ENCODE results near the gene LRIF1. TPM values are rescaled to one million over a fixed set of nuclear protein-coding genes. Genes with fewer than 3 reads are reported as not detected.

The LRIF1 gene
- total RNA-seq, 1 donor from 2014 or later = 9.5 TPM

DNA sequence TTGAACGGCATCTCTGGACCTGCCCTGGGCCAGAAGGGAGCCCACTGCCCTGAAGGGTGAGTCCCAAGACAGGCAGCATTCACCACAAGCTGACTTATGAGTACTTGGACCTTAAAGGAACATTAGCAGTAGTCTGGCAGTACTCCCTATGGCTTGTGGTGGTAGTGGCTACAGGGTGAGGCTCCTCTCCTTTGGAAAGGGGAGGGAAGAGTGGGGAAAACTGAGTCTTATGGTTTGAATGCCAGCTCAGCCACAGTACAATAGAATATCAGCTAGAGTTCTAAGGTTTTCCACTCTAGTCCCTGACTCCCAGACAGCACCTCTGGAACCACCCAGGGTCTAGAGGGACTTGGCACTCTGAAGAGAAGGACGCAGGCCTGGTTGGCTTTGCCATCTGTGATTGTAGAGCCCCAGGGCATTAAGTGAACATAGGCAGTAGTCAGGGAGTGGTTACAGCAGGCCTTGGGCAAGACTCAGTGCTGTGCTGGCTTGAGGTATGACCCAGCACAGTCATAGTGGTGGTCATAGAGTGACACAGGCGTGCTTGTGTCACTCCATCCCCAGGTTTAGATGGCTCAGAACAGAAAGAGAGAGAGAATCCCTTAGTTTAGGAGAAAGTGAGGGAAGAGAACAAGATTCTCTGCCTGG, 59.7 kb downstream of the LRIF1 start:
- TF ChIP-seq, protein P1, sequence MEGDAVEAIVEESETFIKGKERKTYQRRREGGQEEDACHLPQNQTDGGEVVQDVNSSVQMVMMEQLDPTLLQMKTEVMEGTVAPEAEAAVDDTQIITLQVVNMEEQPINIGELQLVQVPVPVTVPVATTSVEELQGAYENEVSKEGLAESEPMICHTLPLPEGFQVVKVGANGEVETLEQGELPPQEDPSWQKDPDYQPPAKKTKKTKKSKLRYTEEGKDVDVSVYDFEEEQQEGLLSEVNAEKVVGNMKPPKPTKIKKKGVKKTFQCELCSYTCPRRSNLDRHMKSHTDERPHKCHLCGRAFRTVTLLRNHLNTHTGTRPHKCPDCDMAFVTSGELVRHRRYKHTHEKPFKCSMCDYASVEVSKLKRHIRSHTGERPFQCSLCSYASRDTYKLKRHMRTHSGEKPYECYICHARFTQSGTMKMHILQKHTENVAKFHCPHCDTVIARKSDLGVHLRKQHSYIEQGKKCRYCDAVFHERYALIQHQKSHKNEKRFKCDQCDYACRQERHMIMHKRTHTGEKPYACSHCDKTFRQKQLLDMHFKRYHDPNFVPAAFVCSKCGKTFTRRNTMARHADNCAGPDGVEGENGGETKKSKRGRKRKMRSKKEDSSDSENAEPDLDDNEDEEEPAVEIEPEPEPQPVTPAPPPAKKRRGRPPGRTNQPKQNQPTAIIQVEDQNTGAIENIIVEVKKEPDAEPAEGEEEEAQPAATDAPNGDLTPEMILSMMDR (IDR thresholded peaks at IDR 0.05) = no peak
- DNase-seq (ENCODE audit: low spot score) = no peak

DNA sequence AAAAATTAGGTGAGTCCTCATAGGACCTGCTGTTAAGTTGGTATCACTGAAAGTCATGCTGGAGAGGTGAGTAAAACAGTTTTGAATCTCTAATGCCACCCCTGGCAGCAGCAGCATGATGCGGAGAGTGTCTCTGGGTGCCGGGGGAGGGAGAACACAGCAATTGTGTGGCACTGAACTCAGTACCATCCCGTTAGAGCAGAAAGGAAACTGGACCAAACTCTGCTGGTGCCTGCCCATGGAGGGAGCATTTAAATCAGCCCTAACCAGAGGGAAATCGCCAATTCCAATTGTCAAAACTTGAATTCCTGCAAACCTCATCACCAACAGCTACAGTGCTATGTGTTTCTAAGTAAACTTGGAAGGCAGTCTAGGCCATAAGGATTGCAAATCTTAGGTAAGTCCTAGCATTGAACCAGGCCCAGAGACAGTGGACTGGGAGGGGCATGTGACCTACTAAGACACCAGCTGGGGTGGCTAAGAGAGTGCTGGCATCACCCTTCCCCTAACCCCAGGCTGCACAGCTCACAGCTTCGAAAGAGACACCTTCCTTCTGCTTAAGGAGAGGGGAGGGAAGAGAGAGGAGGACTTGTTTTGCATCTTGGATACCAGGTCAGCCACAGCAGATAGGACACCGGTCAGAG, 60.8 kb downstream of the LRIF1 start:
- Mint-ChIP-seq H3K4me1 (ENCODE audit: low read depth) (no peaks in the 10 kb centered on the region), H3K4me3 (ENCODE audit: unreplicated experiment) (no peak overlapping the region), H3K27me3 (ENCODE audit: low read depth) (peaks cover 3% of the 10 kb centered on the region), H3K9me3 (ENCODE audit: low read depth) (no peaks in the 10 kb centered on the region), H3K36me3 (ENCODE audit: low read depth) (no peaks in the 10 kb centered on the region), H3K27ac (ENCODE audit: unreplicated experiment) (no peak overlapping the region)
- TF ChIP-seq, protein P1 (IDR thresholded peaks at IDR 0.05) = no peak
- no peak for DNase-seq (ENCODE audit: low spot score)

More for the DNA sequence above, 59.7 kb downstream of the LRIF1 start:
- Mint-ChIP-seq H3K4me3 (ENCODE audit: unreplicated experiment) (no peak overlapping the region), H3K36me3 (ENCODE audit: low read depth) (no peaks in the 10 kb centered on the region), H3K27ac (ENCODE audit: unreplicated experiment) (no peak overlapping the region), H3K27me3 (ENCODE audit: low read depth) (peaks cover 3% of the 10 kb centered on the region), H3K9me3 (ENCODE audit: low read depth) (peaks cover under 1% of the 10 kb centered on the region), H3K4me1 (ENCODE audit: low read depth) (no peaks in the 10 kb centered on the region)

DNA sequence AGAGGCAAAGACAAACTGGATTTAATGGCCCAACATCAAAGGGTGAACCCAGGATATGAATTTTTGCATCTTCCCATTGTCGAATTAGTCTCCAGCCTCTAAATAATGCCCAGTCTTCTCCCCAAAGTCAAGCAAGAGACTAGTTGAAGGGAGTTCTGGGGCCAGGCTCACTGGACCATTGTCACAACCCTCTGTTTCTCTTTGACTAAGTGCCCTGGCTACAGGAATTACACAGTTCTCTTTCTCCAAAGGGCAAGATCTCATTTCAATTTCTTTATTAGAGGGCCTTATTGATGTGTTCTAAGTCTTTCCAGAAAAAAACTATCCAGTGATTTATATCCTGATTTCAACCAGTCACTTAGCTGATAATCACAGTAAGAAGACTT, 64.3 kb downstream of the LRIF1 start:
- no peaks in the 10 kb centered on the region for H3K9me3 Mint-ChIP-seq (ENCODE audit: low read depth)
- H3K36me3 Mint-ChIP-seq (ENCODE audit: low read depth) = no peaks in the 10 kb centered on the region
- peaks cover 1% of the 10 kb centered on the region for H3K27me3 Mint-ChIP-seq (ENCODE audit: low read depth)
- H3K4me1 Mint-ChIP-seq (ENCODE audit: low read depth) = no peaks in the 10 kb centered on the region
- H3K4me3 Mint-ChIP-seq (ENCODE audit: unreplicated experiment) = no peak overlapping the region
- no peak for DNase-seq (ENCODE audit: low spot score)
- H3K27ac Mint-ChIP-seq (ENCODE audit: unreplicated experiment) = no peak overlapping the region
- TF ChIP-seq, protein P1 (IDR thresholded peaks at IDR 0.05) = no peak

DNA sequence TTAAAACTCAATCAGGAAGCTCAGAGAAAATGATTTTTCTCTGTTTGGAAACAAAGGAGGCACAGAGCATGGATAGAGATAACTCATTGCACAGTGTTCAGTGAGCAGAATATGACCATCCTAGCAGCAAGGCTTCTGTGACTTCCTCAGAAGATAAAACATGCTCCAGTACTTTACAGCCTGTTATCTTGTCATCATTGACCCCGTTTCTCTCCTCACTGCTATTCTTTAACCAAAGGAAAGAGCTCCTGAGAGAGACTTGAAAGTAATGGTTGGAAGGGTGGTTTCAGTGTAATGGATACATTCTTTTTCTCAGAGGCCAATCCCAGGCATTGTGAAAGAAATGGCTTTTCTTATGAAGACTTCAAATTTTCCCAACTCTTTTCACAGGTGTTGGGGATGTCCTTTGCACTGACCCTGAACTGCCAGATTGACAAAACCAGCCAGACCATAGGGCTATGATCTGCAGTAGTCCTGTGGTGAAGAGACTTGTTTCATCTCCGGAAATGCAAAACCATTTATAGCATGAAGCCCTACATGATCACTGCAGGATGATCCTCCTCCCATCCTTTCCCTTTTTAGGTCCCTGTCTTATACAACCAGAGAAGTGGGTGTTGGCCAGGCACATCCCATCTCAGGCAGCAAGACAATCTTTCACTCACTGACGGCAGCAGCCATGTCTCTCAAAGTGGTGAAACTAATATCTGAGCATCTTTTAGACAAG, 64.8 kb downstream of the LRIF1 start:
- H3K27me3 Mint-ChIP-seq (ENCODE audit: low read depth) = peaks cover 1% of the 10 kb centered on the region

DNA sequence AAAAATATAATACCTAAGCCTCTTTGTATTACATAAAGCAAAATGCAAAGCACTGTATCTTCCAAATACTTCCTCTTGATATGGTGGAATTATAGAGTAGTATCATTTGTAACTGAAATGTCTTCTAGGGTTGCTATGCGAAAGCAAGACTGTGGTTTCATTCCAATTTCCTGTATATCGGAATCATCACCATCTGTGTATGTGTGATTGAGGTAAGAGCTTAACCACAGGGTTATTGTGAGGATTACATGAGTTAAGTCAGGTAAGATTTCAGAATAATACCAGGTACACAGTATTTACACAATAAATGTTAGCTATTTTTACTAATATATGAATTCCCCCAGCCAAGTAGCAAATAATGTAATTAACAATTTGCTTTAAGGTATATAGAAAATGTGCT, 66.0 kb downstream of the LRIF1 start:
- H3K36me3 Mint-ChIP-seq (ENCODE audit: low read depth) = no peaks in the 10 kb centered on the region
- H3K4me3 Mint-ChIP-seq (ENCODE audit: unreplicated experiment) = no peak overlapping the region
- H3K4me1 Mint-ChIP-seq (ENCODE audit: low read depth) = no peaks in the 10 kb centered on the region
- TF ChIP-seq, protein P1 (IDR thresholded peaks at IDR 0.05) = no peak
- no peak for DNase-seq (ENCODE audit: low spot score)
- H3K27ac Mint-ChIP-seq (ENCODE audit: unreplicated experiment) = no peak overlapping the region
- H3K9me3 Mint-ChIP-seq (ENCODE audit: low read depth) = no peaks in the 10 kb centered on the region
- H3K27me3 Mint-ChIP-seq (ENCODE audit: low read depth) = peaks cover 1% of the 10 kb centered on the region

More for the DNA sequence above, 64.8 kb downstream of the LRIF1 start:
- no peak for DNase-seq (ENCODE audit: low spot score)
- no peak overlapping the region for H3K27ac Mint-ChIP-seq (ENCODE audit: unreplicated experiment)
- H3K4me3 Mint-ChIP-seq (ENCODE audit: unreplicated experiment) = no peak overlapping the region
- H3K36me3 Mint-ChIP-seq (ENCODE audit: low read depth) = no peaks in the 10 kb centered on the region
- H3K4me1 Mint-ChIP-seq (ENCODE audit: low read depth) = no peaks in the 10 kb centered on the region
- H3K9me3 Mint-ChIP-seq (ENCODE audit: low read depth) = no peaks in the 10 kb centered on the region
- TF ChIP-seq, protein P1 (IDR thresholded peaks at IDR 0.05) = no peak
